ENCODE measurements around the gene MTNR1A. TPM values are rescaled to one million over a fixed set of nuclear protein-coding genes. Genes with fewer than 3 reads are reported as not detected.

MTNR1A gene
- total RNA-seq, 1 experiment from 2014 or later: 0.84 TPM

DNA sequence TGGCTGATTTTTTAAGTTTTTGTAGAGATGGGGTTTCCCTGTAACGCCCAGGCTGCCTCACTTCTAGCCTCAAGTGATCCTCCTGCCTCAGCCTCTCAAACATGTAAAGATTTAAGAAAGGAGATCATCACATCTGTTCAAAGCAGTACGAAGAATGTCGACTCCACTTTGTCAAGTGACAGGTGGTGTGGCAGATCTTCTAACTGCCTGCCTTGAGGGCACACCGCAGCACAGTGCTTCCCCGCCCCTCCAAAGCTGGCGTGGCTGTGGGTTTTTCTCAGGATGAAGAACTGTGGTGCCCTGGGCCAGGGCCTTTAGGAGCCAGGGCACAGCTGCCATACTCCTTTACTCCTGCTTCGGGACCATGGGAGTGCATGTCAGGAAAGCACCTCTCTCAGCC lies 43.3 kb upstream of the MTNR1A start:
- POLR2A ChIA-PET: no interaction called here
- peaks cover 87 to 91% of the 10 kb centered on the region in 2 experiments for H3K36me3 ChIP-seq (ENCODE audit: control insufficient read depth in 1 of 2, insufficient read depth in 2 of 2, low read length in 2 of 2)

DNA sequence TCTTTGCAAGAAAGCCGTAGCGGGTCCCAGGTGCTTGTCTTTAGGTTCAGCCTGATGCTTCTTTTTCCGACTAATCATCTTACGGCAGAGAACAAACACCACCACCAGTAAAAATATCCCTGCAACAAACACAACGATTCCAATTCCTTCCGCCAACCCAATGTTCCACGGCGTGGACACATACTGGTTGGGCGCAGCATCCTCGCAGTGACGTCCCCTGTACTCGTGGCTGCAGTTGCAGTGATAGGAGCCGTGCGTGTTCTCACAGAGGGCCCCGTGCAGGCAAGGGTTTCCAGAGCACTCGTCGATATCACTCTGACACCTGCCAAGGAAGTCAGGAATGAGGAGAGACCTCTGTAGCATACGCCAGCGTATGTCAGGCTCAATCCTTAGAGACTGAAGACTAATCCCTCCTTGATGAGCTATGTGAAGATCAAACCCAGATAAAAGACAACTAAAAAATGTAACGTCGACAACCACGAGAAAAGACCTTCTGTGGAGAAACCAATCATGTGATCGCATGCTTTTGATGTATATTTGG lies 41.6 kb upstream of the MTNR1A start:
- no peaks in the 10 kb centered on the region for H3K27me3 ChIP-seq (ENCODE audit: insufficient read depth, low read length)
- H2AFZ ChIP-seq (ENCODE audit: low read depth, low read length, poor library complexity, severe bottlenecking): no peak overlapping the region
- no peak for DNase-seq (ENCODE audit: low read depth, low spot score)
- no peak overlapping the region for H3K27ac ChIP-seq (ENCODE audit: low read depth, low read length)
- POLR2A ChIA-PET: no interaction called here
- peaks cover 54% of the 10 kb centered on the region for H4K20me1 ChIP-seq (ENCODE audit: insufficient read depth)
- BruUV-seq (replicated peaks): TSS peak; percentile 15
- CTCF ChIA-PET: interaction anchor here (1.4 kb wide), 1 partner anchor 10 kb away, joined by 5 read pairs; no protein-coding TSS in a partner anchor
- peaks cover 85 to 91% of the 10 kb centered on the region in 2 experiments for H3K36me3 ChIP-seq (ENCODE audit: control insufficient read depth in 1 of 2, insufficient read depth in 2 of 2, low read length in 2 of 2)
- H3K4me1 ChIP-seq (ENCODE audit: control insufficient read depth in 1 of 2, insufficient read depth in 2 of 2, low read length in 2 of 2): no peaks in the 10 kb centered on the region
- intact Hi-C loops (cut with micrococcal nuclease): no loop called here
- H3K9ac ChIP-seq (ENCODE audit: low read length): no peak overlapping the region
- no peaks in the 10 kb centered on the region for H3K9me3 ChIP-seq (ENCODE audit: control insufficient read depth in 1 of 2, insufficient read depth in 1 of 2, low read depth in 1 of 2, low read length in 2 of 2)
- no peak overlapping the region for H3K4me2 ChIP-seq (ENCODE audit: low read length)
- H3K79me2 ChIP-seq (ENCODE audit: insufficient read depth, low read length): peaks cover 100% of the 10 kb centered on the region
- H3K4me3 ChIP-seq (replicated peaks in 1 of 2; ENCODE audit: low read depth in 1 of 2, low read length in 2 of 2): no peak overlapping the region
- ATAC-seq: no peak
- no peaks in the 10 kb centered on the region for H3K9me2 ChIP-seq (ENCODE audit: insufficient read depth)
- RAD21 ChIA-PET (ENCODE audit: low non-redundant PET in 1 of 2, low total read pairs in 2 of 2, uncharacterized antibody in 2 of 2, unreplicated experiment in 2 of 2): no interaction called here
- TF ChIP-seq, protein P1, sequence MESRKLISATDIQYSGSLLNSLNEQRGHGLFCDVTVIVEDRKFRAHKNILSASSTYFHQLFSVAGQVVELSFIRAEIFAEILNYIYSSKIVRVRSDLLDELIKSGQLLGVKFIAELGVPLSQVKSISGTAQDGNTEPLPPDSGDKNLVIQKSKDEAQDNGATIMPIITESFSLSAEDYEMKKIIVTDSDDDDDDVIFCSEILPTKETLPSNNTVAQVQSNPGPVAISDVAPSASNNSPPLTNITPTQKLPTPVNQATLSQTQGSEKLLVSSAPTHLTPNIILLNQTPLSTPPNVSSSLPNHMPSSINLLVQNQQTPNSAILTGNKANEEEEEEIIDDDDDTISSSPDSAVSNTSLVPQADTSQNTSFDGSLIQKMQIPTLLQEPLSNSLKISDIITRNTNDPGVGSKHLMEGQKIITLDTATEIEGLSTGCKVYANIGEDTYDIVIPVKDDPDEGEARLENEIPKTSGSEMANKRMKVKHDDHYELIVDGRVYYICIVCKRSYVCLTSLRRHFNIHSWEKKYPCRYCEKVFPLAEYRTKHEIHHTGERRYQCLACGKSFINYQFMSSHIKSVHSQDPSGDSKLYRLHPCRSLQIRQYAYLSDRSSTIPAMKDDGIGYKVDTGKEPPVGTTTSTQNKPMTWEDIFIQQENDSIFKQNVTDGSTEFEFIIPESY (IDR thresholded peaks at IDR 0.05; ENCODE audit: extremely low read depth, insufficient replicate concordance, low read length): no peak
- TF ChIP-seq, protein P2, sequence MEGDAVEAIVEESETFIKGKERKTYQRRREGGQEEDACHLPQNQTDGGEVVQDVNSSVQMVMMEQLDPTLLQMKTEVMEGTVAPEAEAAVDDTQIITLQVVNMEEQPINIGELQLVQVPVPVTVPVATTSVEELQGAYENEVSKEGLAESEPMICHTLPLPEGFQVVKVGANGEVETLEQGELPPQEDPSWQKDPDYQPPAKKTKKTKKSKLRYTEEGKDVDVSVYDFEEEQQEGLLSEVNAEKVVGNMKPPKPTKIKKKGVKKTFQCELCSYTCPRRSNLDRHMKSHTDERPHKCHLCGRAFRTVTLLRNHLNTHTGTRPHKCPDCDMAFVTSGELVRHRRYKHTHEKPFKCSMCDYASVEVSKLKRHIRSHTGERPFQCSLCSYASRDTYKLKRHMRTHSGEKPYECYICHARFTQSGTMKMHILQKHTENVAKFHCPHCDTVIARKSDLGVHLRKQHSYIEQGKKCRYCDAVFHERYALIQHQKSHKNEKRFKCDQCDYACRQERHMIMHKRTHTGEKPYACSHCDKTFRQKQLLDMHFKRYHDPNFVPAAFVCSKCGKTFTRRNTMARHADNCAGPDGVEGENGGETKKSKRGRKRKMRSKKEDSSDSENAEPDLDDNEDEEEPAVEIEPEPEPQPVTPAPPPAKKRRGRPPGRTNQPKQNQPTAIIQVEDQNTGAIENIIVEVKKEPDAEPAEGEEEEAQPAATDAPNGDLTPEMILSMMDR (IDR thresholded peaks at IDR 0.05 in 2 of 3, conservative IDR thresholded peaks at IDR 0.05 in 1 of 3; ENCODE audit: borderline replicate concordance in 1 of 3, insufficient read depth in 1 of 3, low read depth in 2 of 3, low read length in 2 of 3): no peak
- TF ChIP-seq, protein P3, sequence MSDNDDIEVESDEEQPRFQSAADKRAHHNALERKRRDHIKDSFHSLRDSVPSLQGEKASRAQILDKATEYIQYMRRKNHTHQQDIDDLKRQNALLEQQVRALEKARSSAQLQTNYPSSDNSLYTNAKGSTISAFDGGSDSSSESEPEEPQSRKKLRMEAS (IDR thresholded peaks at IDR 0.05): no peak
- TF ChIP-seq EZH2phosphoT487 (IDR thresholded peaks at IDR 0.05; ENCODE audit: borderline replicate concordance): no peak
- no peak for TF ChIP-seq SP1 (IDR thresholded peaks at IDR 0.05; ENCODE audit: low read depth)
- no peak for TF ChIP-seq TCF7L2 (IDR thresholded peaks at IDR 0.05; ENCODE audit: borderline replicate concordance, extremely low read depth, insufficient read depth, insufficient read length)
- TF ChIP-seq EZH2 (IDR thresholded peaks at IDR 0.05): no peak
- no peak for TF ChIP-seq EGR1 (IDR thresholded peaks at IDR 0.05; ENCODE audit: low read depth)
- no peak for TF ChIP-seq YY1 (IDR thresholded peaks at IDR 0.05; ENCODE audit: extremely low read depth, insufficient replicate concordance, low read depth, low read length)

More for the DNA sequence above, 43.3 kb upstream of the MTNR1A start:
- Histone ChIP-seq H3K27me3 (ENCODE audit: insufficient read depth, low read length) (no peaks in the 10 kb centered on the region), H3K9me3 (ENCODE audit: control insufficient read depth in 1 of 2, insufficient read depth in 1 of 2, low read depth in 1 of 2, low read length in 2 of 2) (no peaks in the 10 kb centered on the region), H3K27ac (ENCODE audit: low read depth, low read length) (no peak overlapping the region), H3K4me2 (ENCODE audit: low read length) (no peak overlapping the region), H3K79me2 (ENCODE audit: insufficient read depth, low read length) (peaks cover 100% of the 10 kb centered on the region), H3K4me1 (ENCODE audit: control insufficient read depth in 1 of 2, insufficient read depth in 2 of 2, low read length in 2 of 2) (no peaks in the 10 kb centered on the region), H3K4me3 (replicated peaks in 1 of 2; ENCODE audit: low read depth in 1 of 2, low read length in 2 of 2) (no peak overlapping the region), H3K9me2 (ENCODE audit: insufficient read depth) (no peaks in the 10 kb centered on the region), H3K9ac (ENCODE audit: low read length) (no peak overlapping the region), H4K20me1 (ENCODE audit: insufficient read depth) (peaks cover 44% of the 10 kb centered on the region), H2AFZ (ENCODE audit: low read depth, low read length, poor library complexity, severe bottlenecking) (no peak overlapping the region)
- ChIA-PET RAD21 (ENCODE audit: low non-redundant PET in 1 of 2, low total read pairs in 2 of 2, uncharacterized antibody in 2 of 2, unreplicated experiment in 2 of 2) (no interaction called here), CTCF (no interaction called here)
- BruUV-seq (replicated peaks): no TSS peak
- intact Hi-C loops (cut with micrococcal nuclease): no loop called here
- TF ChIP-seq POLR2AphosphoS5 (IDR thresholded peaks at IDR 0.05; ENCODE audit: low read depth, low read length) (no peak), EZH2 (IDR thresholded peaks at IDR 0.05) (no peak), CEBPB (IDR thresholded peaks at IDR 0.05; ENCODE audit: low read depth) (no peak), YY1 (IDR thresholded peaks at IDR 0.05; ENCODE audit: extremely low read depth, insufficient replicate concordance, low read depth, low read length) (no peak), JUND (IDR thresholded peaks at IDR 0.05) (no peak)
- DNase-seq (ENCODE audit: low read depth, low spot score) (no peak), ATAC-seq (no peak)

Measured in HCT116 (cell line).